Measurements from ENCODE around the gene DGKI.

- TF ChIP-seq CTCF (conservative IDR thresholded peaks at IDR 0.05; ENCODE audit: low read depth, low read length) (no peak), EZH2 (IDR thresholded peaks at IDR 0.05; ENCODE audit: borderline replicate concordance, low read depth, low read length, poor library complexity, severe bottlenecking) (no peak)
Observed at GRCh38 chr7:137546009-137546408, 300.8 kb downstream of the DGKI start.
